ENCODE data around the gene PPM1H. TPM values are rescaled to one million over a fixed set of nuclear protein-coding genes. Genes with fewer than 3 reads are reported as not detected.

Gene PPM1H
- total RNA-seq, 4 donors from 2014 or later, result 0.46 to 3.4 (median 1.3) TPM

DNA sequence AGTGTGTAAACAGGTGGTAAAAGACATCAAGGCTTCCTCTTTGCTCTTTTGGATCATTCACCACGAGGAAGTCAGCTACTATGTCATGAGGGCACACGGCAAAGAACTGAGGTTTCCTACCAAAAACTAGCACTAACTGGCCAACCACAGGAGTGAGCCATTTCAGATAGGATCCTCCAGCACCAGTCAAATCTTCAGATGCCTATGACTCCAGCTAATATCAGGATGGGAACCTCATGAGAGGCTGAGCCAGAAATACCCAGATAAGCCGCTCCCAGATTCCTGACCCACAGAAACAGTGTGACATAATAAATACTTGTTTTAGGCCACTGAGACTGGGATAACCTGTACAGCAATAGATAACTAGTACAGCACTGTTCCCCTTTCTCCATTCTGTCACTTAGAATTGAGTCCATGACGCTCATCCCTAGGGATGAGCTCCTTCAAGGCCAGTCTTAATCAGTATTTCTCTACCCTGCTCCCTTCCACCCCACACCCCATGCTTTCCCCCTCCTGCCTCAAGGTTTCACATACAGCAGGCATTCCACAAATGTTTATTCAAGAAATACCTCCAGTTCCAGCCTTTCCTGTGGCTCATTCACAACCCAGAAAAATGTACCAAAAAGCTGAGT is 68.4 kb downstream of the PPM1H start:
- no peak for DNase-seq
- peaks cover 5 to 37% of the 10 kb centered on the region in 2 donors for H3K4me1 ChIP-seq
- H3K27ac ChIP-seq, result peak overlapping the region in 3 of 4 donors; percentile 7 to 70 (median 41)
- H3K9me3 ChIP-seq, result no peaks in the 10 kb centered on the region
- TF ChIP-seq POLR2A (IDR thresholded peaks at IDR 0.05), result no peak
- TF ChIP-seq, protein P1, sequence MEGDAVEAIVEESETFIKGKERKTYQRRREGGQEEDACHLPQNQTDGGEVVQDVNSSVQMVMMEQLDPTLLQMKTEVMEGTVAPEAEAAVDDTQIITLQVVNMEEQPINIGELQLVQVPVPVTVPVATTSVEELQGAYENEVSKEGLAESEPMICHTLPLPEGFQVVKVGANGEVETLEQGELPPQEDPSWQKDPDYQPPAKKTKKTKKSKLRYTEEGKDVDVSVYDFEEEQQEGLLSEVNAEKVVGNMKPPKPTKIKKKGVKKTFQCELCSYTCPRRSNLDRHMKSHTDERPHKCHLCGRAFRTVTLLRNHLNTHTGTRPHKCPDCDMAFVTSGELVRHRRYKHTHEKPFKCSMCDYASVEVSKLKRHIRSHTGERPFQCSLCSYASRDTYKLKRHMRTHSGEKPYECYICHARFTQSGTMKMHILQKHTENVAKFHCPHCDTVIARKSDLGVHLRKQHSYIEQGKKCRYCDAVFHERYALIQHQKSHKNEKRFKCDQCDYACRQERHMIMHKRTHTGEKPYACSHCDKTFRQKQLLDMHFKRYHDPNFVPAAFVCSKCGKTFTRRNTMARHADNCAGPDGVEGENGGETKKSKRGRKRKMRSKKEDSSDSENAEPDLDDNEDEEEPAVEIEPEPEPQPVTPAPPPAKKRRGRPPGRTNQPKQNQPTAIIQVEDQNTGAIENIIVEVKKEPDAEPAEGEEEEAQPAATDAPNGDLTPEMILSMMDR (IDR thresholded peaks at IDR 0.05 in 4 of 5, conservative IDR thresholded peaks at IDR 0.05 in 1 of 5), result no peak
- in situ Hi-C loops (cut with MboI; ENCODE audit: low sequenced_read_pairs in 4 of 4) (no loop called here), intact Hi-C loops (cut with DNase I; ENCODE audit: low total_unique reads) (no loop called here)
- no peak for ATAC-seq
- H3K36me3 ChIP-seq, result no peaks in the 10 kb centered on the region
- H3K27me3 ChIP-seq, result no peaks in the 10 kb centered on the region
- H3K4me3 ChIP-seq, result no peak overlapping the region

DNA sequence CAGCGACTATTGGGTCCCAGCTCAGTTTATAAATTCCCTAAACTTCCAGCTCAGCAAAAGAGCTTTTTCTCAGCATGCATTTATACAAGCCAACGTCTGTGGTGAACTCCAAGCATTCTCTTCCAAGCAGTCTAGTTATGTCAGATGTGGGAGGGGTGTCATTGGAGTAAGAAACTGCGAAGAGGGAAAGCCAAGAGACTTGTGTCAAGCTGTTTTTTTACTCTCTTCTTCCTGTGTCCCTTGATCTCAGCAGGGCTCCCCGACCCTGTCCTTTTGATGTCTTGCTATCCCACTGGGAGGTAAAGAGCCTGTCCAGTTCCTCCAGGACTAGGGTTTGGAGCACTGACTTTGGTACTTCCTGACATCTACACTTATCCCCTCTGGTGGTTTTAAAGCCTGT is 69.0 kb downstream of the PPM1H start:
- Histone ChIP-seq H3K4me1 (peaks cover 5 to 42% of the 10 kb centered on the region in 2 donors), H3K9me3 (no peaks in the 10 kb centered on the region), H3K4me3 (no peak overlapping the region), H3K27ac (peak overlapping the region in 2 of 4 donors; percentile 18 to 70), H3K36me3 (no peaks in the 10 kb centered on the region), H3K27me3 (no peaks in the 10 kb centered on the region)
- in situ Hi-C loops (cut with MboI; ENCODE audit: low sequenced_read_pairs in 4 of 4), result no loop called here
- TF ChIP-seq POLR2A (IDR thresholded peaks at IDR 0.05), result no peak
- TF ChIP-seq, protein P1 (IDR thresholded peaks at IDR 0.05 in 4 of 5, conservative IDR thresholded peaks at IDR 0.05 in 1 of 5), result no peak
- DNase-seq, result no peak
- intact Hi-C loops (cut with DNase I; ENCODE audit: low total_unique reads), result no loop called here
- ATAC-seq, result no peak

DNA sequence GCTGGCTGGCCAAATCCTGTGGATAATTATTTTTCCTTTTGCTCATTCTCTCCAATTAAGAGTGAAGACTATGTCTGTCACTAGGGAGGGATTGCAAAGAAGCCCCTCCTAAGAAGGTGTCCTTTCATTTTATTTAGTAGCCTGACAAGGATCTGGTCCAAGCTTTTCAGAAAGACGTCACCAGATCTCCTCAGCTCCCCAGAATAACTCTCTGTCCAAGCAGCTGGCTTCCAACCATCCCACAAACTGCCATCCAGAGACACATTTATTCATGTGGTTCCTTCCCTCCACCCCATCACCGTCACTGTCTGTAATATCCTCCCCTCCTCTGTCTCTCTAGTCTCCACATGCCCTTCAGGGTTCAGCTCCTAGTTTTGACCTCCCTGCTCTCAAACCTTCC is 69.9 kb downstream of the PPM1H start:
- Histone ChIP-seq H3K9me3 (no peaks in the 10 kb centered on the region), H3K4me1 (peaks cover 5 to 42% of the 10 kb centered on the region in 2 donors), H3K36me3 (no peaks in the 10 kb centered on the region), H3K27ac (peak overlapping the region in 2 of 4 donors; percentile 18 to 70), H3K27me3 (no peaks in the 10 kb centered on the region), H3K4me3 (no peak overlapping the region)
- ATAC-seq (peak in 1 of 2 donors; percentile 31), DNase-seq (no peak)
- TF ChIP-seq POLR2A (IDR thresholded peaks at IDR 0.05), result no peak
- TF ChIP-seq, protein P1 (IDR thresholded peaks at IDR 0.05 in 4 of 5, conservative IDR thresholded peaks at IDR 0.05 in 1 of 5), result no peak
- intact Hi-C loops (cut with DNase I; ENCODE audit: low total_unique reads), result no loop called here
- in situ Hi-C loops (cut with MboI; ENCODE audit: low sequenced_read_pairs in 4 of 4), result no loop called here

DNA sequence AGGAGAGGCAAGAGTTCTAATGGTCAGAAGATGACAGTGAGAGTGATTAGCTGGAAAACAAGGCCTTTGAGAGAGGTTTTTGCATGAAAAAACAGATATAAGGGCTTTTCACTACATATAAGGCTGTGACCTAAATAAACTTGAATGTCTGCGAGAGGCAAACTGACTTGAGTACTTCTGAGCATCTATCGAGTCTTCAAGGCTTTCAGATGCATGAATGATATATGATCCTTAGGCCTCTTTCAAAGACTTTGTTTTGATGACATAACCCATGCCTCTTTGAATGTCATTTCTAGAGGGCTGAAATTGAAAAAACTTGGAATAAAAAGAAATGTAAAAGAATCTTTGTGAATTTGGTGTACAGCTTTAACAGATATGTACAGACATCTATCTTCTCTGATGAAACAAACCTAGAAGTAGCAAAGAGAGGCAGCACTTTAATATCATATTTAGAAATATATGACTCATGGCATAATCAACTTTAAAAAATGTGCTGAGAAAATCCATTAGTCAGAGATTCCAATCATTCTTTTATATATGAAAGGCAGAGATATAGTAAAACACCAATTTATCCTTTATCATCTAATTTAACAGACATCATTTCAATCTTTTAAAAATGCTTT is 72.6 kb downstream of the PPM1H start:
- peaks cover 5 to 46% of the 10 kb centered on the region in 2 donors for H3K4me1 ChIP-seq
- H3K27ac ChIP-seq, result peak overlapping the region in 1 of 4 donors; percentile 52
- H3K36me3 ChIP-seq, result no peaks in the 10 kb centered on the region
- intact Hi-C loops (cut with DNase I; ENCODE audit: low total_unique reads) (no loop called here), in situ Hi-C loops (cut with MboI; ENCODE audit: low sequenced_read_pairs in 4 of 4) (no loop called here)
- TF ChIP-seq, protein P1 (IDR thresholded peaks at IDR 0.05 in 4 of 5, conservative IDR thresholded peaks at IDR 0.05 in 1 of 5), result no peak
- no peak for TF ChIP-seq POLR2A (IDR thresholded peaks at IDR 0.05)
- no peaks in the 10 kb centered on the region for H3K27me3 ChIP-seq
- DNase-seq (no peak), ATAC-seq (no peak)
- no peaks in the 10 kb centered on the region for H3K9me3 ChIP-seq
- H3K4me3 ChIP-seq, result no peak overlapping the region

Measured in gastrocnemius medialis (tissue), 4 donors.